Measurements from ENCODE around the gene ARL13A. TPM values are rescaled to one million over a fixed set of nuclear protein-coding genes. Genes with fewer than 3 reads are reported as not detected.

The ARL13A gene
- total and polyA plus RNA-seq, 7 experiments from 2014 or later: not detected

DNA sequence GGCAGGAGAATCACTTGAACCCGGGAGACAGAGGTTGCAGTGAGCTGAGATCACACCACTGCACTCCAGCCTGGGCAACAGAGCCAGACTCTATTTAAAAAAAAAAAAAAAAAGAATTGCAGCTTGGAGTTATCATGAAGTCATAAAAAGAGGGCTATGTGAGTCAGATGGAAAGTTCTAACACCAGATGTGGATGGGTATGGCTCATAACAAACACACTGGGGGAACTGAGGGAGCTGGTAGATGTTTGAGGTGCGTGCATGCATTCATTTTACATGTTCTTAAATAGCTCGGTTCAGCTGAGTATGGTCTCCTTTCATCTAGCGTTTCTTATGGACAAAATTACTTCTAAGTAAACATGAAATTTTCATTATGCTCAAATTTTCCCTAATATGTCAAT lies 70.7 kb downstream of the ARL13A start:
- ATAC-seq (no peak), DNase-seq (no peak)
- Mint-ChIP-seq H3K9me3 (no peaks in the 10 kb centered on the region), H3K4me3 (no peak overlapping the region), H3K27ac (no peak overlapping the region), H3K27me3 (no peaks in the 10 kb centered on the region), H3K4me1 (peaks cover 0 to 24% (median 13%) of the 10 kb centered on the region in 7 donors), H3K36me3 (peaks cover 0 to 21% (median 9%) of the 10 kb centered on the region in 5 donors)
- CTCF ChIA-PET: no interaction called here
- Histone ChIP-seq H3K9me3 (ENCODE audit: control insufficient read depth in 2 of 3, low read length in 3 of 3) (no peaks in the 10 kb centered on the region), H3K4me1 (ENCODE audit: control insufficient read depth in 2 of 2, insufficient read depth in 2 of 2, low read length in 2 of 2) (no peaks in the 10 kb centered on the region), H3K27ac (ENCODE audit: low read depth, low read length) (no peak overlapping the region), H3K27me3 (ENCODE audit: control insufficient read depth in 2 of 2, insufficient read depth in 2 of 2, low read length in 2 of 2) (no peaks in the 10 kb centered on the region), H3K36me3 (ENCODE audit: control insufficient read depth in 2 of 3, insufficient read depth in 3 of 3, low read length in 3 of 3) (peaks cover 0 to 36% (median 0%) of the 10 kb centered on the region in 3 experiments), H3K4me3 (ENCODE audit: low read length) (no peak overlapping the region)
- POLR2A ChIA-PET: no interaction called here
- intact Hi-C loops (cut with micrococcal nuclease): no loop called here

Other genes with a start within 250 kb of the ARL13A start
- under 1 TPM in 1 of 5 experiments, not detected in 4; 0.39 TPM for gene SYTL4, start 237.6 kb upstream of the ARL13A start, total RNA-seq
- not detected for gene SYTL4, start 237.6 kb upstream of the ARL13A start, polyA plus RNA-seq
- gene CSTF2, start 149.3 kb upstream of the ARL13A start, total RNA-seq: 10 to 100 TPM in 3 of 5 experiments, 1 to 10 TPM in 2; 8.6 to 41.8 (median 16.1) TPM
- 10 to 100 TPM in 1 of 2 donors, 1 to 10 TPM in 1; 9.4 to 19.5 TPM for gene CSTF2, start 149.3 kb upstream of the ARL13A start, polyA plus RNA-seq
- not detected for gene NOX1, start 95.3 kb upstream of the ARL13A start, total RNA-seq
- gene NOX1, start 95.3 kb upstream of the ARL13A start, polyA plus RNA-seq: under 1 TPM in 1 of 2 donors, not detected in 1; 0.12 TPM
- 1 to 10 TPM in 4 of 5 experiments, under 1 TPM in 1; 0.10 to 3.4 (median 1.5) TPM for gene XKRX, start 40.8 kb upstream of the ARL13A start, total RNA-seq
- gene XKRX, start 40.8 kb upstream of the ARL13A start, polyA plus RNA-seq: 1 to 10 TPM in 1 of 2 donors, under 1 TPM in 1; 0.09 to 2.1 TPM
- 10 to 100 TPM; 25.5 to 51.1 (median 41.4) TPM for gene TRMT2B, start 82.4 kb downstream of the ARL13A start, total RNA-seq
- gene TRMT2B, start 82.4 kb downstream of the ARL13A start, polyA plus RNA-seq: 10 to 100 TPM; 43.5 to 55.1 TPM
- gene TMEM35A, start 109.2 kb downstream of the ARL13A start, total RNA-seq: not detected
- gene TMEM35A, start 109.2 kb downstream of the ARL13A start, polyA plus RNA-seq: under 1 TPM in 1 of 2 donors, not detected in 1; 0.15 TPM
- gene CENPI, start 128.5 kb downstream of the ARL13A start, total RNA-seq: 10 to 100 TPM in 1 of 5 experiments, 1 to 10 TPM in 1, under 1 TPM in 3; 0.24 to 18.4 (median 0.88) TPM
- gene CENPI, start 128.5 kb downstream of the ARL13A start, polyA plus RNA-seq: under 1 TPM in 1 of 2 donors, not detected in 1; 0.14 TPM

All from naive thymus-derived CD4-positive, alpha-beta T cell (primary cell).